GM12865 (cell line): ENCODE data around the gene CLDN11.
A peak's percentile ranks its signal among the peaks of the same experiment; 100 is the strongest.

ENCODE experiments used
- DNase-seq: peaks from one replicate; pipeline ENCODE4 v3.0.0; 2010; ENCODE audit warnings: low read depth
- H3K4me3 ChIP-seq: 2 replicates; pipeline ENCODE4 v1.5.1; 2011; ENCODE audit warnings: mild to moderate bottlenecking, low read depth, low read length, control low read depth
- TF ChIP-seq, protein P1 (sequence below): IDR thresholded peaks from 2 replicates; pipeline ENCODE4 v1.5.1; 2011; ENCODE audit warnings: low read length, control low read depth, low read depth, inconsistent platforms; ENCODE audit not compliant: insufficient read depth; ENCODE audit errors: missing control alignments

CLDN11 gene

DNA sequence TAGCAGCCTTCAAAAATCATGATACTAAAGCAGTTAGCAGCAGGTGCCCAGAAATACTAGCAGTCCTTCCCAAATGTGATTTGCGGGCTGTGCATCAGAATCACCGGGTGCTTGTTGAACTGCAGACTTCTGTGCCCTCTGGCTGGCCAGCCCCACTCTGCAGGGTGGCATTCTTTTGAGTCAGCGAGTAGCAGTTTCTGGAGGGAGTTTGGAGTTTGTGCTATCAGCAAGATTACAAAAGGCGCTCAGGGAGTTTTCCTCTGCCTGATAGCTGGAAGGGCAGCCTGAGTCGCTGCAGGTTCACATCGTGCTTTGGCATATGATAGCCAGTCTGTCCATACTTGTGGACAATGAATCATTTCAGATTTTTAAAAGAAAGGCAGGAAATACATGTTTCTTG, 57.6 kb downstream of the CLDN11 start:
- H3K4me3 ChIP-seq, result no peak overlapping the region
- TF ChIP-seq, protein P1, sequence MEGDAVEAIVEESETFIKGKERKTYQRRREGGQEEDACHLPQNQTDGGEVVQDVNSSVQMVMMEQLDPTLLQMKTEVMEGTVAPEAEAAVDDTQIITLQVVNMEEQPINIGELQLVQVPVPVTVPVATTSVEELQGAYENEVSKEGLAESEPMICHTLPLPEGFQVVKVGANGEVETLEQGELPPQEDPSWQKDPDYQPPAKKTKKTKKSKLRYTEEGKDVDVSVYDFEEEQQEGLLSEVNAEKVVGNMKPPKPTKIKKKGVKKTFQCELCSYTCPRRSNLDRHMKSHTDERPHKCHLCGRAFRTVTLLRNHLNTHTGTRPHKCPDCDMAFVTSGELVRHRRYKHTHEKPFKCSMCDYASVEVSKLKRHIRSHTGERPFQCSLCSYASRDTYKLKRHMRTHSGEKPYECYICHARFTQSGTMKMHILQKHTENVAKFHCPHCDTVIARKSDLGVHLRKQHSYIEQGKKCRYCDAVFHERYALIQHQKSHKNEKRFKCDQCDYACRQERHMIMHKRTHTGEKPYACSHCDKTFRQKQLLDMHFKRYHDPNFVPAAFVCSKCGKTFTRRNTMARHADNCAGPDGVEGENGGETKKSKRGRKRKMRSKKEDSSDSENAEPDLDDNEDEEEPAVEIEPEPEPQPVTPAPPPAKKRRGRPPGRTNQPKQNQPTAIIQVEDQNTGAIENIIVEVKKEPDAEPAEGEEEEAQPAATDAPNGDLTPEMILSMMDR, result no peak
- no peak for DNase-seq

DNA sequence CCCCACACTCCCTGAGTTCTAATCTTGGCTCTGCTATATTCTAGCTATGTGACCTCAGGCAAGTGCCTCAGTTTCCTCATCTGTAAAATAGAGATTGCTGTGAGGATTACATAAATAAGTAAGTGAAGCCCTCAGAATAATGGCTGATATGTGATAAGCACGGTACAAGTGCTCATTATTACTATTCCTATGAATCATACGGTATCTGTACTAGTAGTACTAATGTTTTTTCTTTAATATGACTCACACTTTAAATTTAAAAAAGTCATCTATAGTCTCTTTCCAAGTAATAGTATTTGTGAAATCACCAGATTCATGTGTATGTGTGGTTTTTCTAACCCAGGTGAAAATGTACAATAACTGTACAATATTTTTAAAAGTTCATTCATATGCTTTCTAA, 58.7 kb downstream of the CLDN11 start:
- TF ChIP-seq, protein P1, result no peak
- no peak overlapping the region for H3K4me3 ChIP-seq
- DNase-seq, result no peak

DNA sequence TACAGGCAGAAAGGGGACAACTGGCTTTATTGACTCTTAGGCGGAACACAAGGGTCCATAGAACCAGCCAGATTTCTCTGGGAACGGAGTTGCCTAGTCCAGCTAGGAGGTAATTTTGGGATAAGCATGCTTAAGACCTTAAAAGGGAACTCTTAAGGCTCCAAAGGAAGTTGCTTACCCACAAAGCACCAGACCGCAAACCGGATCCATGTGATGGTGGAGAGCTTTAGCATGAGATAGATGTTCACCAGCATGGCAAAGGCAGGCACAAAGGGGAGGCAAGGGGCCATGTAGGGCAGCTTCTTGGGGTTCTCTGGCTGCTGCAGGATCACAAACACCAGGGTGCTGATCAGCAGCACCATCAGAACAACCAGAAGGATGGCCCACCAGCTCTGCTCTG, 61.4 kb downstream of the CLDN11 start:
- DNase-seq, result no peak
- TF ChIP-seq, protein P1, result no peak
- no peak overlapping the region for H3K4me3 ChIP-seq

DNA sequence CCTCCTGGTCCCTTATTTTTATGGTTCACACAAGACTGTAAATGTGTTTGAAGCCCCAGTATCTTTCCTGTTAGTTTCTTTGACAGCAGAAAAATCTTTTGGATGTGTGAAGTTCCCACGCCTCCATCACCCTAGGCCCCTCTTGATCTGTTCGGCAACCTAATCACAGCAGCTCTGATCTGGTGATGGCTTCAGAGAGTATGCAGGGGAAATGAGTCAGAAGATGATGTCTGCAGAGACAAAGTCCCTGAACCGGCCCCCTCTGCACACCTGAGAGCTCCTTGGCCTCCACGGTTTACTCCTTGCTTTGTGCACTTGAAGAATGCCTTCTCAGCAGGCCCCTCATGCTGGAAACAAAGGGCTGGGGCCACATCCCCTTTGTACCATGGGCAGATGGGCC, 63.5 kb downstream of the CLDN11 start:
- no peak overlapping the region for H3K4me3 ChIP-seq
- TF ChIP-seq, protein P1, result no peak
- no peak for DNase-seq

DNA sequence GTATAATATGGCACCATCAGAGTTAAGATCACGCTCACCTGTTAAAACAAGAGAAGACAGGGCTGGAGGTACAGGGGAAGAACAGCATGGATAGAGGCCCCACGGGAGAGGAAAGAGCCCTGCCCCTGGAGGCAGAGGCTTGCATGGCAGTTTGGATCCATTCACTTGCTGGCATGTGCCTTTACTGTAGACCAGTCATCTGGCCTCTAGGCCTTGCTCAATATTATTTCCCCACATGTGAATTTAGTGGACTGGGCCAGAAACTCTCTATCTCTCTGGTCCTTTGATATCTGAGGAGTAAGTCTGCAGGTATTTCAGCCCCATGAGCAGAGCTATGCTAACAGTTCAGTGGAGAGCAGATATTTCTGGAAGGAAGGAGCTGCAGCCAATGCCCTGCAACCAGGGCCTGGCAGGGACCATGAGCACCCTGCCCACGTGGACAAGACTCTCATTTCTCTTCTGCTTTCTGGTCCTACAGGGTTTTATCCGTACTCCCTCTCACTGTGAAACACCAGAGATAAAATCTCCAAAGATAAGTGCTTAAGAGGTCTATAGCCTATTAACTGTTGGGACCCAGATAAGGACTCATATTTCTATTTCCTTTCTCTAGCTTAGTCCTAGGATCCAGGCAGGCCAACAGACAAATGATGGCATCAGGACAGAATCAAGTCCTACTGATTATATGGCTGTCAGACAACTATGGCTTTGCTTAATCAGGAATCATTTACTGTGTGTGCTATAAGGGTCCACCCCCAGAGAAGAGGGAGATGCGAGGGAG, 65.0 kb downstream of the CLDN11 start:
- no peak overlapping the region for H3K4me3 ChIP-seq
- no peak for DNase-seq

More for the DNA sequence above, 65.0 kb downstream of the CLDN11 start:
- TF ChIP-seq, protein P1, result peak; percentile 38
